Calu3 (cell line): ENCODE measurements around the gene FOXP1. TPM values are rescaled to one million over a fixed set of nuclear protein-coding genes. Genes with fewer than 3 reads are reported as not detected.

Experiments
- BruUV-seq: library from RNA; stranded (reverse); fragments of 400-500 nt; replicated peaks from 2 replicates; lab custom pipeline; 2021; lab: Mats Ljungman, UMichigan
- CTCF ChIA-PET: fragments of 300-600 bp; sonication (Branson Sonifier 250); formaldehyde crosslinking; loops from one replicate; lab custom pipeline; 2022; ENCODE audit warnings: antibody characterized with exemption; lab: Charles Lee
- DNase-seq: peaks from one replicate; pipeline ENCODE4 v3.0.0; 2022
- H3K27ac Mint-ChIP-seq: one replicate; pipeline ENCODE4 v1.8.0; 2022; ENCODE audit warnings: mixed read lengths; ENCODE audit not compliant: unreplicated experiment
- H3K27me3 Mint-ChIP-seq: one replicate; pipeline ENCODE4 v1.8.0; 2022; ENCODE audit warnings: mixed read lengths; ENCODE audit not compliant: unreplicated experiment
- H3K36me3 Mint-ChIP-seq: one replicate; pipeline ENCODE4 v1.8.0; 2022; ENCODE audit warnings: mild to moderate bottlenecking, moderate library complexity, mixed read lengths; ENCODE audit not compliant: insufficient read depth, unreplicated experiment
- H3K4me1 Mint-ChIP-seq: one replicate; pipeline ENCODE4 v1.8.0; 2022; ENCODE audit warnings: mild to moderate bottlenecking, low read depth, mixed read lengths; ENCODE audit not compliant: unreplicated experiment
- H3K4me3 Mint-ChIP-seq: one replicate; pipeline ENCODE4 v1.8.0; 2022; ENCODE audit warnings: mild to moderate bottlenecking, low read depth, moderate library complexity, mixed read lengths; ENCODE audit not compliant: unreplicated experiment
- H3K9me3 Mint-ChIP-seq: one replicate; pipeline ENCODE4 v1.8.0; 2022; ENCODE audit warnings: low read depth, mixed read lengths; ENCODE audit not compliant: unreplicated experiment
- CTCF ChIP-seq: fragments of 200-600 bp; IDR thresholded peaks from one replicate; pipeline ENCODE4 v1.8.0; 2022; ENCODE audit warnings: antibody characterized with exemption; ENCODE audit not compliant: unreplicated experiment
- intact Hi-C: fragments of 100-400 bp; cut with micrococcal nuclease; formaldehyde crosslinking; loops from one replicate; pipeline ENCODE4 v1.10.0; 2022; ENCODE audit not compliant: unreplicated experiment
- total RNA-seq: library from RNA; stranded (reverse); gene quantifications from 2 replicates; pipeline ENCODE4 v1.2.3, GENCODE V29; 2022

The FOXP1 gene
- total RNA-seq, 1 experiment from 2014 or later: 82.8 TPM

- TF ChIP-seq CTCF: no peak
- no peaks in the 10 kb centered on the region for H3K9me3 Mint-ChIP-seq
- no peak overlapping the region for H3K4me3 Mint-ChIP-seq
- no peak overlapping the region for H3K27ac Mint-ChIP-seq
- H3K4me1 Mint-ChIP-seq: peaks cover 6% of the 10 kb centered on the region
- intact Hi-C loops: no loop called here
- BruUV-seq: no TSS peak
- CTCF ChIA-PET: no interaction called here
- no peaks in the 10 kb centered on the region for H3K36me3 Mint-ChIP-seq
- no peaks in the 10 kb centered on the region for H3K27me3 Mint-ChIP-seq
- DNase-seq: no peak
These were observed 388.0 kb downstream of the FOXP1 start for GRCh38 chr3:71195492-71195891.

- CTCF ChIA-PET: no interaction called here
- Mint-ChIP-seq H3K9me3 (no peaks in the 10 kb centered on the region), H3K27me3 (no peaks in the 10 kb centered on the region), H3K4me3 (no peak overlapping the region), H3K4me1 (peaks cover 12% of the 10 kb centered on the region), H3K27ac (no peak overlapping the region), H3K36me3 (no peaks in the 10 kb centered on the region)
- no peak for DNase-seq
- intact Hi-C loops: no loop called here
- no TSS peak for BruUV-seq
- no peak for TF ChIP-seq CTCF
These were observed 388.7 kb downstream of the FOXP1 start for GRCh38 chr3:71194785-71195184.

GRCh38 chr3:71191031-71191482, 392.5 kb downstream of the FOXP1 start:
- no peaks in the 10 kb centered on the region for H3K9me3 Mint-ChIP-seq
- DNase-seq: no peak
- no TSS peak for BruUV-seq
- no peak overlapping the region for H3K4me3 Mint-ChIP-seq
- TF ChIP-seq CTCF: no peak
- H3K27me3 Mint-ChIP-seq: no peaks in the 10 kb centered on the region
- no peak overlapping the region for H3K27ac Mint-ChIP-seq
- H3K36me3 Mint-ChIP-seq: no peaks in the 10 kb centered on the region
- intact Hi-C loops: no loop called here
- peaks cover 14% of the 10 kb centered on the region for H3K4me1 Mint-ChIP-seq
- CTCF ChIA-PET: no interaction called here

GRCh38 chr3:71189480-71189879, 394.0 kb downstream of the FOXP1 start:
- no peak overlapping the region for H3K27ac Mint-ChIP-seq
- TF ChIP-seq CTCF: no peak
- H3K4me1 Mint-ChIP-seq: peaks cover 8% of the 10 kb centered on the region
- CTCF ChIA-PET: no interaction called here
- intact Hi-C loops: no loop called here
- no peak for DNase-seq
- no TSS peak for BruUV-seq
- H3K36me3 Mint-ChIP-seq: no peaks in the 10 kb centered on the region
- no peak overlapping the region for H3K4me3 Mint-ChIP-seq
- no peaks in the 10 kb centered on the region for H3K27me3 Mint-ChIP-seq
- no peaks in the 10 kb centered on the region for H3K9me3 Mint-ChIP-seq
